Vagina (tissue), 2 donors: Measurements from ENCODE around the gene FRMD4A.

Experiments
- POLR2A ChIP-seq, 2 donors: fragments of 450-650 bp; IDR thresholded peaks; one replicate each; pipeline ENCODE4 v1.6.1; 2017; ENCODE audit warnings: antibody characterized with exemption in 2 of 2, mild to moderate bottlenecking in 2 of 2, moderate library complexity in 2 of 2
- POLR2AphosphoS5 ChIP-seq, 2 donors: sonication (generic); formaldehyde crosslinking; IDR thresholded peaks; one replicate each; pipeline ENCODE4 v1.9.0; 2017; ENCODE audit warnings: antibody characterized with exemption in 2 of 2, mild to moderate bottlenecking in 2 of 2, low read depth in 1 of 2; ENCODE audit not compliant: insufficient read depth in 1 of 2
- TF ChIP-seq, protein P1 (sequence below), 3 experiments: fragments of 450-650 bp in 2 of 3; fragments of 200-600 bp in 1 of 3; sonication (generic) in 1 of 3; IDR thresholded peaks; one replicate each; pipeline ENCODE4 v1.5.1; 2017 to 2019; ENCODE audit warnings: antibody characterized with exemption in 3 of 3, mild to moderate bottlenecking in 2 of 3, moderate library complexity in 2 of 3

DNA sequence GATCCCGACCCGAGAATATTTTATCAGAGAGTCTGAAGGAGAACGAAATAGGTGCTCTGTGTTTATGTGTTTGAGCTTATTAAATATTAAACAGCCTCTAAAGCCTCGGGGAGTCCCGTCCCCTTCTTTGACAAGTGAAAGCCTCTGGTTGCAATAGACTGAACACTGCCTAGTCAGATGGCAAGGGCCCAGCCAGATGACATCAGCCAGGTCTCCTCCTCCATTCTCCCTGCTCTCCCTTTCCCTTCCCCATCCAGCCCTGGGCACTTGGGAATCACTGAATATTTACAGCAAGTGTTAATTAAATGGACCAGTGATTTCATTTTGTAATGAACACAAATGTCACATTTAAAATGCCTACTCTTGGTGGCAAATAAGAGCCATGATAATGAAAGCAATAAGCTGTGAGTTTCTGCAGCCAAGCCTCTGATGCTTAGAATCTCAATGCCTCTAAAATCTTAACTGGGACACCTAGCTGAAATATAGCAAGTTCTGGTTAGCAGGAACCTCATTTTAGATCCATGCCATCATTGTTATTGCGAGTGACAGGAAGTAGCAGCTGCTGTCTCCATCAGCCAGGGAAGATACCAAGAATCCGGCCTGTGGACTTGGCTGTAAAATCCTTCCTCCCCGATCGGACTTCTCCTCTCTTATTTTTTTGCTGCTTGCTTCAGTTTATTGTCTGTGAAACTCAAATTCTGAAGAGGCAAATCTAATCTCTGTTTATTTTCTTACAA lies 541.8 kb downstream of the FRMD4A start:
- TF ChIP-seq, protein P1, sequence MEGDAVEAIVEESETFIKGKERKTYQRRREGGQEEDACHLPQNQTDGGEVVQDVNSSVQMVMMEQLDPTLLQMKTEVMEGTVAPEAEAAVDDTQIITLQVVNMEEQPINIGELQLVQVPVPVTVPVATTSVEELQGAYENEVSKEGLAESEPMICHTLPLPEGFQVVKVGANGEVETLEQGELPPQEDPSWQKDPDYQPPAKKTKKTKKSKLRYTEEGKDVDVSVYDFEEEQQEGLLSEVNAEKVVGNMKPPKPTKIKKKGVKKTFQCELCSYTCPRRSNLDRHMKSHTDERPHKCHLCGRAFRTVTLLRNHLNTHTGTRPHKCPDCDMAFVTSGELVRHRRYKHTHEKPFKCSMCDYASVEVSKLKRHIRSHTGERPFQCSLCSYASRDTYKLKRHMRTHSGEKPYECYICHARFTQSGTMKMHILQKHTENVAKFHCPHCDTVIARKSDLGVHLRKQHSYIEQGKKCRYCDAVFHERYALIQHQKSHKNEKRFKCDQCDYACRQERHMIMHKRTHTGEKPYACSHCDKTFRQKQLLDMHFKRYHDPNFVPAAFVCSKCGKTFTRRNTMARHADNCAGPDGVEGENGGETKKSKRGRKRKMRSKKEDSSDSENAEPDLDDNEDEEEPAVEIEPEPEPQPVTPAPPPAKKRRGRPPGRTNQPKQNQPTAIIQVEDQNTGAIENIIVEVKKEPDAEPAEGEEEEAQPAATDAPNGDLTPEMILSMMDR (IDR thresholded peaks at IDR 0.05): no peak
- no peak for TF ChIP-seq POLR2AphosphoS5 (IDR thresholded peaks at IDR 0.05; ENCODE audit: insufficient read depth in 1 of 2, low read depth in 1 of 2)
- no peak for TF ChIP-seq POLR2A (IDR thresholded peaks at IDR 0.05)
